ENCODE measurements around the gene TMEM222. TPM values are rescaled to one million over a fixed set of nuclear protein-coding genes. Genes with fewer than 3 reads are reported as not detected.

Gene TMEM222
- total and polyA plus RNA-seq, 10 of the 15 experiments (the other 5 are each of a cell fraction or from before 2014, with no cell fraction given): 3.8 to 43.5 (median 35.4) TPM

- no peak for FAIRE-seq
Measured at GRCh38 chr1:27301052-27301422, 20.9 kb upstream of the TMEM222 start.

More at GRCh38 chr1:27301052-27301422, 20.9 kb upstream of the TMEM222 start:
- Histone ChIP-seq H3K36me3 (ENCODE audit: control insufficient read depth in 2 of 2, insufficient read depth in 2 of 2, low read length in 1 of 2) (peaks cover 4 to 8% of the 10 kb centered on the region in 2 experiments; a peak in 3 of 4 replicates), H4K20me1 (ENCODE audit: control insufficient read depth, insufficient read depth) (no peaks in the 10 kb centered on the region), H3K79me2 (ENCODE audit: control insufficient read depth, insufficient read depth, low read length) (no peaks in the 10 kb centered on the region), H3K4me2 (ENCODE audit: control insufficient read depth, insufficient read depth) (no peak overlapping the region), H3K4me3 (no peak overlapping the region), H3K27me3 (replicated peaks in 1 of 2; ENCODE audit: control insufficient read depth in 2 of 2, insufficient read depth in 2 of 2, low read length in 1 of 2) (no peaks in the 10 kb centered on the region), H3K9me3 (replicated peaks; ENCODE audit: control insufficient read depth, insufficient read depth, low read length) (no peaks in the 10 kb centered on the region), H3K4me1 (ENCODE audit: control insufficient read depth, insufficient read depth, low read length) (peaks cover 5% of the 10 kb centered on the region), H2AFZ (ENCODE audit: control insufficient read depth, low read depth, low read length) (no peak overlapping the region), H3K27ac (ENCODE audit: control insufficient read depth, insufficient read depth) (no peak overlapping the region), H3K9ac (ENCODE audit: control insufficient read depth, insufficient read depth, low read length) (no peak overlapping the region)
- ChIA-PET SMC1A (ENCODE audit: uncharacterized antibody, unreplicated experiment) (interaction anchor here (1.0 to 5.5 kb wide), 7 partner anchors 49 to 306 kb away, joined by 3 to 54 read pairs (median 8); no protein-coding TSS in a partner anchor), POLR2A (interaction anchor here (0.5 kb wide), 1 partner anchor 176 kb away, joined by 4 read pairs; no protein-coding TSS in a partner anchor), CTCF (interaction anchor here (0.7 to 13.1 kb wide), 36 partner anchors 9 to 369 kb away, joined by 3 to 265 read pairs (median 5); partner anchors contain the start of genes AHDC1, FCN3, GPR3 and MAP3K6), RAD21 (ENCODE audit: unreplicated experiment) (interaction anchor here (0.6 to 7.5 kb wide), 19 partner anchors 26 to 368 kb away, joined by 3 to 103 read pairs (median 5); no protein-coding TSS in a partner anchor)
- intact Hi-C loops (cut with micrococcal nuclease; ENCODE audit: unreplicated experiment) (loop anchor here (1.0 to 2.0 kb wide), 3 partner anchors 87 to 362 kb away; partner anchors contain the start of gene AHDC1), in situ Hi-C loops (cut with MboI) (loop anchor here (5.0 kb wide), 3 partner anchors 91 to 361 kb away; partner anchors contain the start of gene GPR3)
- no peak for ATAC-seq
- no TSS peak for BruUV-seq (replicated peaks)
- 87% methylated on average over 8 of the region's 8 CpGs for WGBS (ENCODE audit: insufficient coverage, insufficient replicate concordance, low lambda C conversion rate, missing lambda C conversion rate)
- no peak for DNase-seq (ENCODE audit: low read depth, low spot score)
- TF ChIP-seq SREBF2 (IDR thresholded peaks at IDR 0.05; ENCODE audit: low read length) (no peak), MEF2A (IDR thresholded peaks at IDR 0.05; ENCODE audit: insufficient read depth, low read depth, low read length) (no peak), CTCF (IDR thresholded peaks at IDR 0.05 in 2 of 3, conservative IDR thresholded peaks at IDR 0.05 in 1 of 3; ENCODE audit: control insufficient read depth in 2 of 3, extremely low read depth in 1 of 3, insufficient read depth in 1 of 3, low read depth in 3 of 3, low read length in 3 of 3) (no peak), POU2F2 (IDR thresholded peaks at IDR 0.05; ENCODE audit: borderline replicate concordance, low read depth, low read length) (no peak)

Measured in GM12878 (cell line).